Vagina (tissue), 2 donors: ENCODE measurements around the gene C1QTNF12. TPM values are rescaled to one million over a fixed set of nuclear protein-coding genes. Genes with fewer than 3 reads are reported as not detected.

Source experiments
- DNase-seq, 2 donors: peaks; one replicate each; pipeline ENCODE4 v3.0.0-alpha.2; 2017; ENCODE audit errors: extremely low spot score in 2 of 2
- H3K27ac ChIP-seq: fragments of 200-600 bp; sonication (generic); one replicate; pipeline ENCODE4 v1.5.1; 2019
- H3K27me3 ChIP-seq: fragments of 200-600 bp; sonication (generic); one replicate; pipeline ENCODE4 v1.5.1; 2019
- H3K36me3 ChIP-seq, 2 donors: fragments of 200-600 bp; sonication (generic); one replicate each; pipeline ENCODE4 v1.5.1; 2017 to 2019
- H3K4me1 ChIP-seq: fragments of 200-600 bp; sonication (generic); one replicate; pipeline ENCODE4 v1.5.1; 2019
- H3K4me3 ChIP-seq, 2 donors: fragments of 200-600 bp; sonication (generic); 1 replicate in 1 of 2; 2 replicates in 1 of 2; pipeline ENCODE4 v1.5.1; 2016 to 2019
- H3K9me3 ChIP-seq: fragments of 200-600 bp; sonication (generic); one replicate; pipeline ENCODE4 v1.5.1; 2019
- CTCF ChIP-seq, 3 experiments: fragments of 450-650 bp in 2 of 3; fragments of 200-600 bp in 1 of 3; sonication (generic) in 1 of 3; IDR thresholded peaks; one replicate each; pipeline ENCODE4 v1.5.1; 2017 to 2019; ENCODE audit warnings: antibody characterized with exemption in 3 of 3, mild to moderate bottlenecking in 2 of 3, moderate library complexity in 2 of 3
- POLR2A ChIP-seq, 2 donors: fragments of 450-650 bp; IDR thresholded peaks; one replicate each; pipeline ENCODE4 v1.6.1; 2017; ENCODE audit warnings: antibody characterized with exemption in 2 of 2, mild to moderate bottlenecking in 2 of 2, moderate library complexity in 2 of 2
- POLR2AphosphoS5 ChIP-seq, 2 donors: sonication (generic); formaldehyde crosslinking; IDR thresholded peaks; one replicate each; pipeline ENCODE4 v1.9.0; 2017; ENCODE audit warnings: antibody characterized with exemption in 2 of 2, mild to moderate bottlenecking in 2 of 2, low read depth in 1 of 2; ENCODE audit not compliant: insufficient read depth in 1 of 2
- intact Hi-C: fragments of 100-400 bp; cut with DNase I; formaldehyde crosslinking; loops from one replicate; pipeline ENCODE4 v1.15.1; 2023
- total RNA-seq: library from RNA; depleted of rRNA; stranded (reverse); fragments of >200 nt; gene quantifications from one replicate; pipeline ENCODE4 v1.2.3, GENCODE V29; 2016

C1QTNF12 gene
- total RNA-seq, 1 donor from 2014 or later, result not detected

GRCh38 chr1:1264026-1264425 lies 17.5 kb upstream of the C1QTNF12 start:
- H3K27me3 ChIP-seq, result no peaks in the 10 kb centered on the region
- H3K36me3 ChIP-seq, result peaks cover 0 to 64% of the 10 kb centered on the region in 2 donors
- intact Hi-C loops, result no loop called here
- no peaks in the 10 kb centered on the region for H3K9me3 ChIP-seq
- no peak for DNase-seq
- H3K4me1 ChIP-seq, result no peaks in the 10 kb centered on the region
- no peak overlapping the region for H3K4me3 ChIP-seq
- H3K27ac ChIP-seq, result no peak overlapping the region
- TF ChIP-seq CTCF (IDR thresholded peaks at IDR 0.05) (no peak), POLR2AphosphoS5 (IDR thresholded peaks at IDR 0.05; ENCODE audit: insufficient read depth in 1 of 2, low read depth in 1 of 2) (no peak), POLR2A (IDR thresholded peaks at IDR 0.05) (no peak)

- no peak overlapping the region for H3K4me3 ChIP-seq
- no peaks in the 10 kb centered on the region for H3K4me1 ChIP-seq
- H3K27ac ChIP-seq, result no peak overlapping the region
- peaks cover 0 to 60% of the 10 kb centered on the region in 2 donors for H3K36me3 ChIP-seq
- TF ChIP-seq POLR2AphosphoS5 (IDR thresholded peaks at IDR 0.05; ENCODE audit: insufficient read depth in 1 of 2, low read depth in 1 of 2), result no peak
- TF ChIP-seq POLR2A (IDR thresholded peaks at IDR 0.05), result no peak
- intact Hi-C loops, result no loop called here
- H3K9me3 ChIP-seq, result no peaks in the 10 kb centered on the region
- no peak for DNase-seq
- H3K27me3 ChIP-seq, result no peaks in the 10 kb centered on the region
Measured at GRCh38 chr1:1262758-1263157, 16.2 kb upstream of the C1QTNF12 start.

DNA sequence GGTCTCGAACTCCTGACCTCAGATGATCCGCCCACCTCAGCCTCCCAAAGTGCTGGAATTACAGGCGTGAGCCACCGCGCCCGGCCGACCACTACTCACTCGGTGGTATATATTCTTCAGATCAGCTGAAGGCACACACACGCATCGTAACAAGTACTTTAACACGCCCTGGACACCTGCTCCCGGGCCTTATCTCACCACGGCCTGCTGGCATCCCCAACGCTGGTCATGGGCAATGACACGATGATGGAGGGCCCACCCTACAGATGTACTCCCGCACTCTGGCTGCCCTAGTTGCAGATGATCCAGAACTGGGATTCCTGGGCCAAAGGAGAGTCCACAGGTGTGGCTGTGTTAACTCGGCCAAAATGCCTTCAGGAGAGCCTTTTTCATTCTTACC lies 15.5 kb upstream of the C1QTNF12 start:
- Histone ChIP-seq H3K4me3 (no peak overlapping the region), H3K27me3 (no peaks in the 10 kb centered on the region), H3K27ac (no peak overlapping the region), H3K36me3 (peaks cover 0 to 53% of the 10 kb centered on the region in 2 donors), H3K9me3 (no peaks in the 10 kb centered on the region), H3K4me1 (no peaks in the 10 kb centered on the region)
- DNase-seq, result no peak
- intact Hi-C loops, result no loop called here
- TF ChIP-seq POLR2A (IDR thresholded peaks at IDR 0.05), result no peak
- TF ChIP-seq CTCF (IDR thresholded peaks at IDR 0.05), result no peak
- no peak for TF ChIP-seq POLR2AphosphoS5 (IDR thresholded peaks at IDR 0.05; ENCODE audit: insufficient read depth in 1 of 2, low read depth in 1 of 2)

DNA sequence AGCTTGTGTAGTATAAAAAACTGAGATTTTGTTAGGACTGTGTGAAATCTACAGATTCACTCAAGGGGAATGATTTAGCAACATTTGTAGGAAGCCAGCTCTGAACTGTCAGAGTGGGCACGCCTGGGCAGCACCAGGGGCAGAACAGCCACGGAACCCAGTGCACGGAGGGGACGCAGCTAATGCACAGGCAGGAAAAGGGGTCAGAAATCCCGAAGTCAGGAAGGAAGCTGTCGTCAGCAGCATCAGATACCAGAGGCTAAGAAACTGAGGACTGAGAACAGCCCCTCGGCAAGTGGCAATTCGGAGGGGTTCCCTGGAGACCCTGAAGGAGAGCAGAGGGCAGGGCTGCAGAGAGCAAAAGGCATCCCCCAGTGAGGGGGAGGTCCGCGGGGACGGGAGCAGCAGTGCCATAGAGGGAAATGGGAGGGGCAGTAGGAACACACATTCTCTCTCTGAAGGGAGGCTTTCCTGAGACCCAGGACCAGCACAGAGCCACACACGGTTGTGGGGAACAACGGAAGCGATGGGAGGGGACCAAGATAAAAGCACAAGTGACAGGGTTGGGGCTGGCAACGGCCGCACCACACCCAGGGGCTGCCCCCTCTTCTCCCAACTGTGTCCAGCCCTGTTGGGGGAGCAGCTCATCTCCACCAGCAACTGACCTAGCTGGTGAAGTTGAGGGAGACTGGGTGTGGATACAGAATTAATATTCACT lies 14.5 kb upstream of the C1QTNF12 start:
- Histone ChIP-seq H3K36me3 (peaks cover 0 to 55% of the 10 kb centered on the region in 2 donors), H3K9me3 (no peaks in the 10 kb centered on the region), H3K4me1 (no peaks in the 10 kb centered on the region), H3K27me3 (no peaks in the 10 kb centered on the region), H3K27ac (no peak overlapping the region), H3K4me3 (no peak overlapping the region)
- no peak for DNase-seq
- TF ChIP-seq CTCF (IDR thresholded peaks at IDR 0.05), result no peak
- intact Hi-C loops, result no loop called here

GRCh38 chr1:1259951-1260600 lies 13.6 kb upstream of the C1QTNF12 start:
- no peaks in the 10 kb centered on the region for H3K4me1 ChIP-seq
- no peak overlapping the region for H3K4me3 ChIP-seq
- no peaks in the 10 kb centered on the region for H3K27me3 ChIP-seq
- no peak overlapping the region for H3K27ac ChIP-seq
- no peaks in the 10 kb centered on the region for H3K9me3 ChIP-seq
- intact Hi-C loops, result no loop called here
- DNase-seq, result no peak
- peaks cover 0 to 60% of the 10 kb centered on the region in 2 donors for H3K36me3 ChIP-seq
- no peak for TF ChIP-seq POLR2A (IDR thresholded peaks at IDR 0.05)
- TF ChIP-seq CTCF (IDR thresholded peaks at IDR 0.05), result no peak
- no peak for TF ChIP-seq POLR2AphosphoS5 (IDR thresholded peaks at IDR 0.05; ENCODE audit: insufficient read depth in 1 of 2, low read depth in 1 of 2)
